NCI-H2029 treated with DMSO at 0.1 percent for 48 hours (cell line): ENCODE data around the gene SCIN.
A peak's percentile ranks its signal among the peaks of the same experiment; 100 is the strongest.
"Not testable (repeated sequence)": the region's sequence is repeated elsewhere in the genome, so short reads cannot be mapped to it uniquely, and the experiment has no call there.

Experiments
- DNase-seq: peaks from one replicate; lab custom pipeline; 2025; lab: John Stamatoyannopoulos, UW

SCIN gene

GRCh38 chr7:12648704-12649261, 78.3 kb downstream of the SCIN start:
- DNase-seq, result no peak

GRCh38 chr7:12649348-12649747, 78.8 kb downstream of the SCIN start:
- no peak for DNase-seq

DNA sequence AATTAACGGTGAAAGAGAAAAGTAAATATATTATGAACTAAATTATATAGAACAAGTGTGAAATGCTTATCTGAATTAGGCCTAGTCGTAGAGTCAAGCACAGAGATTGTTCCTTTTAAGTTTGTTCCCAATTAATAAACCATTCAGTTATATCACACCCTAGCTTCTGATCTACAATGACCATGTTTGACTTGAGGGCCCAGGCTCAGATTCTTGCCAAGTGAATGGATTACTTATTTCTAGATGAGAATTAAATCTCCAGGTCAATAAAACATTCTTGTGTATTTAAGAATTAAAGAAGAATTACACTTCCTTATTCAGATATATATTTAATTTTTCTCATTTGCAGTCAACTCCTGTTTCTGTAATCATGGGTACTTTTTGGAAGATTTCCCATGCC, 79.6 kb downstream of the SCIN start:
- DNase-seq, result no peak

GRCh38 chr7:12653110-12653509, 82.6 kb downstream of the SCIN start:
- DNase-seq, result no peak

- no peak for DNase-seq
Observed at GRCh38 chr7:12653518-12653917, 83.0 kb downstream of the SCIN start.

GRCh38 chr7:12655161-12655560, 84.6 kb downstream of the SCIN start:
- DNase-seq, result no peak

- not testable (repeated sequence) for DNase-seq
Observed at GRCh38 chr7:12660423-12660822, 89.9 kb downstream of the SCIN start.

- not testable (repeated sequence) for DNase-seq
Observed at GRCh38 chr7:12660986-12661385, 90.5 kb downstream of the SCIN start.

- DNase-seq, result no peak
Observed at GRCh38 chr7:12661581-12661980, 91.1 kb downstream of the SCIN start.

DNA sequence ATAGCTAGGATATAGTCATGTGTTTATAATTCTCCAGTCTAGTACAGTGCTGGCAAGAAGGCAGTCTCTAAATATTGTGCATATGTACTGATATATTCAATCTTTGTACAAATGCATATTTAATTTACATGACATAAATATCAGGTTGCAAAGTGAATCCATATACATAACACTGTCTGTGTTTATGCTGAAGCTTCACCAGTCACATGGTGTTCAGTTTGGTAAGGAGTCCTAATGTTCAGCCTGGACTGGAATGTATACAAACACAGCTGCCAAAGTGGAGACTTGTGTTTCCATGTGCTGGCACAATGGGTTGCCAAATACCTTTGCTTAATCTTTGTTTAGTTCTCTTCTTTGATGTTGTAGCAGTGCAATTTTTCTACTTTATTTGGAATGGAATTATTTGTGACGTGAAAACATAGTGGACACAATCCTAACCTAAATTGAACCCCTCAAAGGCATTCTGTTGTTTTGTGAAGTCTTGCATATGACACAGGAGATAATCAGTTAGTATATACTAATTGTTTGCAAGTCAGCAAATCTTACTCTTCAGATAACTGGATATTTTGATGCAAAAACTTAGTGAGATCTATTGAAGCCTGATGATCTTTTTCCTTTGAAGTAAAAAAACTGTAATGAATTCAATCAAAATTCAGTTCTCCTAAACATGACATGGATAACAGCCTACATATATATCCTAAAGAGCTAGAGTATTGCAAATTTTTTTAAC, 99.6 kb downstream of the SCIN start:
- DNase-seq, result no peak

DNA sequence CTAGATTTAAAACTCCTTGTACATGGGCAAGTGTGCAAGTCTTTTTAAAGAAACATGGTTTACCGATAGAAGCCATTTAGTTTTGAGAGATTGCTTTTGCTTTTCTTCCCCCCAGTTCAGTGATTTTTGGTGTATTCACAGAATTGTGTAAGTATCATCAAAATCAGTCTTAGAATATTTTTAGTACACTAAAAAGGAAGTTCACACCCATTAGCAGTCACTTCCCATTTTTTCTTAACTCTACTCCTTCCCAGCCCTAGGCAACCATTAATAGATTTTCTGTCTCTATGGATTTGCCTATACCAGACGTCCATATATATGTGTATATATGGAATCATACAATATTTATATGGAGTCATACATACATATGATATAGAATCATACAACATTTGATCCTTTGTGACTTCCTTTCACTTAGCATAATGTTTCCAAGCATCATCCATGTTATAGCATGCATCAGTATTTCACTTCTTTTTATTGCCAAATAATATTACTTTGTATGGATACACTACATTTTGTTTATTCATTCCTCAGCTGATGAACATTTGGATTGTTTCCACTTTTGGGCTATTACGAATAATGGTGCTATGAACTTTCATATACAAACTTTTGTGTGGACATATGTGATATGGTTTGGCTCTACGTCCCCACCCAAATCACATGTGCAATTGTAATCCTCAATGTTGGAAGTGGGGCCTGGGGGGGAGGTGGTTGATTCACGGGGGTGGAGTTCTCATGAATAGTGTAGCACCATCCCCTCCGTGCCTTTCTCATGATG, 100.4 kb downstream of the SCIN start:
- DNase-seq, result no peak

GRCh38 chr7:12673436-12673835, 102.9 kb downstream of the SCIN start:
- not testable (repeated sequence) for DNase-seq

DNA sequence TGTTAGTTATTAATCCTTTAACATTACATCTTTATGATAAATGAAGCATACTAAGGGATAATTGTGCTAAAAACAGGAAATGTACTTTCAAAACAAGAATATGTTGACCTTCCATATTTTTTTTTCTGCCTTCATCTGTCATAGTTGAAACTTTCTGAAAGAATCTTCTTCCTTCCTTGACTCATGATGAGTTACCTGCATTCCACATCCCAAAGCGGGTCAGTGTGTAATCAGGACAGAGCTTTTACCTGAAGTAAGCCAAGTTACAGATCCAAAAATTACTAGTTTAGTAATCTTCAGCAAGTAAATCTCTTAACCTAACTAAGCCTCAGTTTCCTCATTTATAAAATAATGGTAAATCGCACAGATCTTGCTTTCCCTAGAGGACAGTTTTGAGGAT, 103.5 kb downstream of the SCIN start:
- DNase-seq, result no peak

- peak; percentile 8 for DNase-seq
Observed at GRCh38 chr7:12674861-12675260, 104.3 kb downstream of the SCIN start.

DNA sequence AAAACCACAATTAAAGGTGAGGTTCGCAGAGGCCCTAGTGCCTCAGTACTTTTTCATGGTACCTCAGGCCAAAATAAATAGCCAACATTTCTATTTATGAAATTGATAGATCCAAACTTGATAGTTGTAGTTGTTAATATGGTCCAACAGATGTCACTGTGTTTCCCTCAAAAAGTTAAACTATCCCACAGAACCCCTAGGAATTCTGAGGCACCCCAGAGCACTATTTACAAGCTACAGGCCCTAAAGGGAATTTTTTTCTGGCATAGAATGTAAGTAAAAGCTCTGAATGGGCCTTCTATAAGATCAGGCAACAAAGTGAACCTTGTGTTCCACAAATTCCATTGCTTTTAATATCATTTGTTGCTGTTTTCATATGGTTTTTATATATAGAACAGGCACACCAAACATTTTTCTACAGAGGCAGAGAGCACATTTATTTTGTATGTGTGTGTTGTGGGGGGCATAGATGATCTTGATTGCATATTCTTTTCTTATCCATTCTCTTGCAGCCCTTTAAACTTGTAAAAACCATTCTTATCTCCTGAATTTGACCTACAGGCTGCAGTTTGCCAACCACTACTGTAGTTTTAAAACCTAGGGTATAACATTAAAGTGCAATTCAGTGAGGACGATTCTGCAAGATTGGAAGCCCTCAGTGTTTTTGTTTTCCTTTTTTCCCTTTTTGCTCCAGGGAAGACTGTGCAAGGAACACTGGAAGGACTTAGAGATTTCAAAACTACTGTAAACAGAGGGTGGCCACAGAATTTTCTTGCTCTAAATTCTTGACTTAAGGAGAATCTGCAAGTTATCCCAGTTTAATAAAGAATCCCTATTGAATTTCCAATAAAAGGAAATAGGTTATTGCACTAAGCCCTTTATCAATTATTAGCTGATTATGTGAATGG, 113.4 kb downstream of the SCIN start:
- no peak for DNase-seq

- DNase-seq, result no peak
Observed at GRCh38 chr7:12684733-12685132, 114.2 kb downstream of the SCIN start.

- no peak for DNase-seq
Observed at GRCh38 chr7:12685550-12685949, 115.0 kb downstream of the SCIN start.

- peak; percentile 66 for DNase-seq
Observed at GRCh38 chr7:12686234-12686890, 115.8 kb downstream of the SCIN start.

- peak; percentile 95 for DNase-seq
Observed at GRCh38 chr7:12686891-12687717, 116.6 kb downstream of the SCIN start, which contains the start of gene ARL4A. Gene ARL4A, plus strand, starts transcription at chr7:12687633. Its CDS starts 622 bp downstream, at chr7:12688255.

DNA sequence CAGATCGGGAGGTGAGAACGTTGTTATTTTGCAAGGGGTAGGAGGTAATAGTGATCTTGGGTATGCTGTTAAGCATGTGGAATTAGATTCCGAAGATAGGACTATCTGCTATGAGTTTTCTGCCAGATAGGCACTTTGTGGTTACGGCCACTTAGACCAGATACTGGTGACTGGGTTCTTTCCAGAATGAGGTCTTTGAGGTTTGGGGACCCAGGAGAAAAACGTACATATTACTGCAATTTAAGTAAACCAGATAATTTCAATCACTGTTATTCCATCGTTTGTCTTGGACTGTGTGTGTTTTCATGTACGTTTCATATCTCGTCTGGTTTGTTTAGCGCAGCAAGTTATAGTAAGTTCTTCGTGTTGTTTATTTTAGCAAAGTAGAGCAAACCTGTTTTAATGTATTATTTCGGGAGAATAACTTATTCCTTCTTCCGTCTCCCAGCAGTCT, 117.2 kb downstream of the SCIN start:
- DNase-seq, result no peak
